ENCODE measurements around the gene RTTN. TPM values are rescaled to one million over a fixed set of nuclear protein-coding genes. Genes with fewer than 3 reads are reported as not detected.

RTTN gene
- total and polyA plus RNA-seq, 9 of the 15 experiments (the other 6 are each of a cell fraction or from before 2014, with no cell fraction given) = 3.1 to 18.3 (median 10.6) TPM

- no peak for TF ChIP-seq THAP12 (CRISPR knock-in tag; IDR thresholded peaks at IDR 0.05)
- no peak for TF ChIP-seq JUNB (CRISPR knock-in tag; conservative IDR thresholded peaks at IDR 0.05)
Measured at GRCh38 chr18:70233974-70234373, 28.5 kb upstream of the RTTN start (continued).

GRCh38 chr18:70232261-70232660 is 26.8 kb upstream of the RTTN start:
- peaks cover 0 to 9% of the 10 kb centered on the region in 2 experiments; a peak in 1 of 5 replicates for H3K27me3 ChIP-seq (ENCODE audit: control insufficient read depth in 2 of 2, insufficient read depth in 2 of 2, low read length in 2 of 2)
- TF ChIP-seq SRF (CRISPR knock-in tag; IDR thresholded peaks at IDR 0.05) = no peak
- TF ChIP-seq ZNF12 (CRISPR knock-in tag; IDR thresholded peaks at IDR 0.05) = no peak
- TF ChIP-seq ETV1 (tag; conservative IDR thresholded peaks at IDR 0.05; ENCODE audit: low read depth) = no peak
- TF ChIP-seq SMC3 (conservative IDR thresholded peaks at IDR 0.05; ENCODE audit: insufficient read depth, low read depth, low read length) = no peak
- TF ChIP-seq MXI1 (IDR thresholded peaks at IDR 0.05; ENCODE audit: low read depth, low read length) = no peak
- TF ChIP-seq NFXL1 (CRISPR knock-in tag; IDR thresholded peaks at IDR 0.05) = no peak
- no peak for TF ChIP-seq CHD4 (IDR thresholded peaks at IDR 0.05; ENCODE audit: insufficient read depth, insufficient replicate concordance, low read depth, low read length, poor library complexity, severe bottlenecking)
- TF ChIP-seq RAD51 (IDR thresholded peaks at IDR 0.05; ENCODE audit: borderline replicate concordance, low read depth) = no peak
- no peak for TF ChIP-seq MYC (IDR thresholded peaks at IDR 0.05; ENCODE audit: low read depth, low read length)
- TF ChIP-seq MYC (CRISPR knock-in tag; IDR thresholded peaks at IDR 0.05; ENCODE audit: borderline replicate concordance, low read depth) = no peak
- no peaks in the 10 kb centered on the region for H4K20me1 ChIP-seq (replicated peaks; ENCODE audit: control insufficient read depth, insufficient read depth, low read length)
- intact Hi-C loops (cut with micrococcal nuclease) (no loop called here), in situ Hi-C loops (cut with MboI) (no loop called here)
- CTCF ChIA-PET (ENCODE audit: low intra/inter-chr PET ratio) = no interaction called here
- FAIRE-seq (no peak), ATAC-seq (no peak), DNase-seq (ENCODE audit: extremely low read depth in 1 of 4, low spot score in 3 of 4) (no peak)
- WGBS (ENCODE audit: insufficient coverage, low coverage, missing lambda C conversion rate) = 0% methylated on average over 1 of the region's 1 CpG
- no peaks in the 10 kb centered on the region; a peak in 1 of 5 replicates for H3K4me1 ChIP-seq (replicated peaks in 1 of 2; ENCODE audit: control insufficient read depth in 2 of 2, insufficient read depth in 2 of 2, low read length in 2 of 2)
- POLR2A ChIA-PET = no interaction called here
- BruUV-seq (replicated peaks) = no TSS peak
- H3K4me3 ChIP-seq = no peak overlapping the region
- H3K9me3 ChIP-seq (replicated peaks; ENCODE audit: control insufficient read depth, insufficient read depth, low read depth, low read length) = no peaks in the 10 kb centered on the region
- no peaks in the 10 kb centered on the region for H3K79me2 ChIP-seq (ENCODE audit: control insufficient read depth, insufficient read depth, low read length)
- H2AFZ ChIP-seq (ENCODE audit: low read depth, low read length) = no peak overlapping the region
- H3K36me3 ChIP-seq (ENCODE audit: control insufficient read depth, insufficient read depth, low read length) = no peaks in the 10 kb centered on the region
- H3K9me1 ChIP-seq (ENCODE audit: control insufficient read depth, insufficient read depth, low read length) = no peaks in the 10 kb centered on the region
- no peak overlapping the region for H3K27ac ChIP-seq (ENCODE audit: extremely low read depth, low read depth, low read length)
- H3K4me2 ChIP-seq (ENCODE audit: insufficient read depth, low read length) = no peak overlapping the region
- no peak overlapping the region for H3K9ac ChIP-seq (ENCODE audit: insufficient read depth in 1 of 2, low read depth in 2 of 2, low read length in 2 of 2)
